Panc1 (cell line): Measurements from ENCODE around the gene DGCR2. TPM values are rescaled to one million over a fixed set of nuclear protein-coding genes. Genes with fewer than 3 reads are reported as not detected.

Experiments used
- ATAC-seq: fragments of 200-7000 bp; cut with Tn5 transposase; 2 replicates; pipeline ENCODE4 v1.9.1; 2020; ENCODE audit warnings: mild to moderate bottlenecking, moderate library complexity
- BruUV-seq: library from RNA; stranded (reverse); fragments of 400-500 nt; replicated peaks from 2 replicates; lab custom pipeline; 2021; lab: Mats Ljungman, UMichigan
- CTCF ChIA-PET: fragments of 300-600 bp; sonication (Branson Sonifier 250); formaldehyde crosslinking; loops from one replicate; lab custom pipeline; 2022; ENCODE audit warnings: antibody characterized with exemption; lab: Charles Lee
- POLR2A ChIA-PET: fragments of 300-600 bp; sonication (Branson Sonifier 250); formaldehyde crosslinking; loops from one replicate; lab custom pipeline; 2022; ENCODE audit warnings: antibody characterized with exemption; lab: Charles Lee
- DNase-seq: peaks from one replicate; pipeline ENCODE4 v3.0.0-alpha.2; 2010; ENCODE audit warnings: low read depth, low spot score
- H3K27ac ChIP-seq: 2 replicates; pipeline ENCODE4 v1.5.1; 2011; ENCODE audit warnings: mild to moderate bottlenecking, low read length, inconsistent platforms
- H3K27me3 ChIP-seq: fragments of 200-500 bp; sonication (Bioruptor generic); 2 replicates; pipeline ENCODE4 v1.6.0; 2014; ENCODE audit warnings: low read length, inconsistent platforms; ENCODE audit not compliant: control insufficient read depth, insufficient read depth
- H3K36me3 ChIP-seq: fragments of 200-500 bp; sonication (Bioruptor generic); 2 replicates; pipeline ENCODE4 v1.5.1; 2014; ENCODE audit warnings: inconsistent platforms, mild to moderate bottlenecking, low read length, moderate library complexity; ENCODE audit not compliant: control insufficient read depth, insufficient read depth
- H3K4me1 ChIP-seq: 2 replicates; pipeline ENCODE4 v1.5.1; 2011; ENCODE audit warnings: inconsistent platforms, mild to moderate bottlenecking, low read length, moderate library complexity; ENCODE audit not compliant: control insufficient read depth, insufficient read depth
- H3K4me3 ChIP-seq, 2 experiments: 2 replicates each; pipeline ENCODE4 v1.5.1; 2011 to 2012; ENCODE audit warnings: low read depth in 2 of 2, low read length in 2 of 2, mild to moderate bottlenecking in 2 of 2, inconsistent platforms in 1 of 2, moderate library complexity in 1 of 2
- H3K9me3 ChIP-seq: fragments of 200-500 bp; sonication (Bioruptor generic); 2 replicates; pipeline ENCODE4 v1.5.1; 2014; ENCODE audit warnings: low read depth, mild to moderate bottlenecking, inconsistent platforms, low read length, moderate library complexity; ENCODE audit not compliant: control insufficient read depth, insufficient read depth
- POLR2AphosphoS5 ChIP-seq: IDR thresholded peaks from 2 replicates; pipeline ENCODE4 v1.6.1; 2012; ENCODE audit warnings: mild to moderate bottlenecking, low read depth, low read length, moderate library complexity
- SIN3A ChIP-seq: IDR thresholded peaks from 2 replicates; pipeline ENCODE4 v1.6.1; 2012; ENCODE audit warnings: low read depth, mild to moderate bottlenecking, low read length, moderate library complexity, borderline replicate concordance; ENCODE audit not compliant: insufficient read depth
- TCF7L2 ChIP-seq: IDR thresholded peaks from 2 replicates; pipeline ENCODE4 v1.6.1; 2011; ENCODE audit warnings: mild to moderate bottlenecking, low read depth, low read length, inconsistent platforms
- in situ Hi-C: cut with HindIII; loops from 2 replicates; pipeline ENCODE4 v1.10.0; 2016; ENCODE audit warnings: low sequenced_read_pairs, low pct_unique_long_range_greater_than_20kb
- intact Hi-C: fragments of 100-400 bp; cut with micrococcal nuclease; formaldehyde crosslinking; loops from one replicate; pipeline ENCODE4 v1.10.0; 2022; ENCODE audit not compliant: unreplicated experiment
- total RNA-seq: library from RNA; stranded (reverse); gene quantifications from one replicate; pipeline ENCODE4 v1.2.1, GENCODE V29; 2021; ENCODE audit not compliant: unreplicated experiment
- TF ChIP-seq, protein P1 (sequence below), 2 experiments: IDR thresholded peaks; 2 replicates each; pipeline ENCODE4 v1.6.1; 2011 to 2012; ENCODE audit warnings: low read depth in 2 of 2, control low read depth in 1 of 2, low read length in 1 of 2, mild to moderate bottlenecking in 1 of 2, moderate library complexity in 1 of 2; ENCODE audit not compliant: insufficient read depth in 1 of 2
- TF ChIP-seq, protein P2 (sequence below): fragments of 450-650 bp; IDR thresholded peaks from 2 replicates; pipeline ENCODE4 v1.5.1; 2017; ENCODE audit warnings: mild to moderate bottlenecking

DGCR2 gene
- total RNA-seq, 1 experiment from 2014 or later, result 35.1 TPM

DNA sequence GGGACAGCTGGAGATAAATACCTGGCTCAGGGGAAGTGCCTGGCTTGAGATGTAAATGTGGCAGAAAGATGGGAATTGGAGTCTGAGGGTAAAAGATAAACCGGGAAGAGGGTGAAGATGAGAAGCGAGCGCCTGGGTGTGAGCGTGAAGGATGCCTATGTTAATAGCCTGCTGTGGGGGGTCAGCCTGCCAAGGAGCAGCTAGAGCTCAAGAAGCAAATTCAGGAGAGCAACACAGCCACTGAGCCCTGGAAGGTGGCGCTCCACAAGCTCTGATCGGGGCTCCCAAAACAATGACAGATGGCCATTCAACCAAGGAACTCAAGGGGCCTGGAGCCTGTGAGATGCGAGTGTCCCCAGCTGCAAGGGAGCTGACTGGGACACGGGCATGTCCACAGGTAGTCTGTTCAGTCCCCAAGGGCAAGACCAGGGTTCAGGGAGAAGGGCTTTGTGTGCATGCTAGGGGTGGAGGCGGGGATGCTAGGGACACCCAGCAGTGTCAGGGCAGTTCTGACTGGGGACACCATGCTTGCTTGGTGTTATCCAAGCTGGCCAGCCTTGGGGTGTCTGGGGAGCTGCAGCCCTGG is 25.1 kb upstream of the DGCR2 start:
- DNase-seq, result no peak
- no peaks in the 10 kb centered on the region for H3K9me3 ChIP-seq
- BruUV-seq, result no TSS peak
- ChIA-PET POLR2A (interaction anchor here (0.5 kb wide), 1 partner anchor 70 kb away, joined by 3 read pairs; no protein-coding TSS in a partner anchor), CTCF (no interaction called here)
- no peak for TF ChIP-seq TCF7L2
- TF ChIP-seq, protein P1, sequence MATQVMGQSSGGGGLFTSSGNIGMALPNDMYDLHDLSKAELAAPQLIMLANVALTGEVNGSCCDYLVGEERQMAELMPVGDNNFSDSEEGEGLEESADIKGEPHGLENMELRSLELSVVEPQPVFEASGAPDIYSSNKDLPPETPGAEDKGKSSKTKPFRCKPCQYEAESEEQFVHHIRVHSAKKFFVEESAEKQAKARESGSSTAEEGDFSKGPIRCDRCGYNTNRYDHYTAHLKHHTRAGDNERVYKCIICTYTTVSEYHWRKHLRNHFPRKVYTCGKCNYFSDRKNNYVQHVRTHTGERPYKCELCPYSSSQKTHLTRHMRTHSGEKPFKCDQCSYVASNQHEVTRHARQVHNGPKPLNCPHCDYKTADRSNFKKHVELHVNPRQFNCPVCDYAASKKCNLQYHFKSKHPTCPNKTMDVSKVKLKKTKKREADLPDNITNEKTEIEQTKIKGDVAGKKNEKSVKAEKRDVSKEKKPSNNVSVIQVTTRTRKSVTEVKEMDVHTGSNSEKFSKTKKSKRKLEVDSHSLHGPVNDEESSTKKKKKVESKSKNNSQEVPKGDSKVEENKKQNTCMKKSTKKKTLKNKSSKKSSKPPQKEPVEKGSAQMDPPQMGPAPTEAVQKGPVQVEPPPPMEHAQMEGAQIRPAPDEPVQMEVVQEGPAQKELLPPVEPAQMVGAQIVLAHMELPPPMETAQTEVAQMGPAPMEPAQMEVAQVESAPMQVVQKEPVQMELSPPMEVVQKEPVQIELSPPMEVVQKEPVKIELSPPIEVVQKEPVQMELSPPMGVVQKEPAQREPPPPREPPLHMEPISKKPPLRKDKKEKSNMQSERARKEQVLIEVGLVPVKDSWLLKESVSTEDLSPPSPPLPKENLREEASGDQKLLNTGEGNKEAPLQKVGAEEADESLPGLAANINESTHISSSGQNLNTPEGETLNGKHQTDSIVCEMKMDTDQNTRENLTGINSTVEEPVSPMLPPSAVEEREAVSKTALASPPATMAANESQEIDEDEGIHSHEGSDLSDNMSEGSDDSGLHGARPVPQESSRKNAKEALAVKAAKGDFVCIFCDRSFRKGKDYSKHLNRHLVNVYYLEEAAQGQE (IDR thresholded peaks at IDR 0.05; ENCODE audit: insufficient read depth in 1 of 2, low read depth in 2 of 2, low read length in 1 of 2), result no peak
- TF ChIP-seq, protein P2, sequence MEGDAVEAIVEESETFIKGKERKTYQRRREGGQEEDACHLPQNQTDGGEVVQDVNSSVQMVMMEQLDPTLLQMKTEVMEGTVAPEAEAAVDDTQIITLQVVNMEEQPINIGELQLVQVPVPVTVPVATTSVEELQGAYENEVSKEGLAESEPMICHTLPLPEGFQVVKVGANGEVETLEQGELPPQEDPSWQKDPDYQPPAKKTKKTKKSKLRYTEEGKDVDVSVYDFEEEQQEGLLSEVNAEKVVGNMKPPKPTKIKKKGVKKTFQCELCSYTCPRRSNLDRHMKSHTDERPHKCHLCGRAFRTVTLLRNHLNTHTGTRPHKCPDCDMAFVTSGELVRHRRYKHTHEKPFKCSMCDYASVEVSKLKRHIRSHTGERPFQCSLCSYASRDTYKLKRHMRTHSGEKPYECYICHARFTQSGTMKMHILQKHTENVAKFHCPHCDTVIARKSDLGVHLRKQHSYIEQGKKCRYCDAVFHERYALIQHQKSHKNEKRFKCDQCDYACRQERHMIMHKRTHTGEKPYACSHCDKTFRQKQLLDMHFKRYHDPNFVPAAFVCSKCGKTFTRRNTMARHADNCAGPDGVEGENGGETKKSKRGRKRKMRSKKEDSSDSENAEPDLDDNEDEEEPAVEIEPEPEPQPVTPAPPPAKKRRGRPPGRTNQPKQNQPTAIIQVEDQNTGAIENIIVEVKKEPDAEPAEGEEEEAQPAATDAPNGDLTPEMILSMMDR, result no peak
- no peak for TF ChIP-seq SIN3A
- TF ChIP-seq POLR2AphosphoS5, result no peak
- H3K36me3 ChIP-seq, result peaks cover 4% of the 10 kb centered on the region; the same call in 1 of the 2 replicates
- intact Hi-C loops, result no loop called here
- no peaks in the 10 kb centered on the region; the same call in 1 of the 2 replicates for H3K27me3 ChIP-seq
- ATAC-seq, result no peak
- no peak overlapping the region for H3K4me3 ChIP-seq
- no peaks in the 10 kb centered on the region for H3K4me1 ChIP-seq
- no peak overlapping the region for H3K27ac ChIP-seq
- in situ Hi-C loops, result no loop called here

DNA sequence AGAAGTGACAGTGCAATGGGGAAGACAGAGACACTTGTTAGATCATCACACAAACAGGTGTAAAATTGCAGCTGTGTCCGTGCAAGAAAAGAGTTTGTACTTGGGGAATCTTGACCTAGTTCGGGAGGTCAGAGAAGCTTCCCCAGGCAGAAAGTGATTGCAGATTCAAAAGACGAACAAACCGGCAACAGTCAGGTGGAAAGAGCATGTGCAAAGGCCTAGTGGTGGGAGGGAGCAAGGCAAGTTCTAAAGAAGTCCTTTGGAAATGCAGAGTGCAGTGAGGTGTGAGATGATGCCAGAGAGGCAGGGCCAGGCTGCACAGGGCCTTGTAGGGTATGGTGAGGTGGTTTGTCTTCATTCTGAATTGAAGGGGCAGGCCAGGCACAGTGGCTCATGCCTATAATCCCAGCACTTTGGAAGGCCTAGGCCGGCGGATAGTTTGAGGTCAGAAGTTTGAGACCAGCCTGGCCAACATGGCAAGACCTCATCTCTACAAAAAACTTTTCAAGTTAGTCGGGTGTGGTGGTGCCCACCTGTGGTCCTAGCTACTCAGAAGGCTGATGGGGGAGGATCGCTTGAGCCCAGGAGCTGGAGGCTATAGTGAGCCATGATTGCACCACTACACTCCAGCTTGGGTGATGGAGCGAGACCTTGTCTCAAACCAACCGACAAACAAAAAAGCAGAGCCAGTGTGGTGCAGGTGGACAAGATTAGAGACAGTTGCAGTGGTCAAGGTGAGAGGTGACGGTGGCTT is 24.2 kb upstream of the DGCR2 start:
- no peak overlapping the region for H3K4me3 ChIP-seq
- in situ Hi-C loops (no loop called here), intact Hi-C loops (no loop called here)
- ChIA-PET POLR2A (interaction anchor here (0.5 kb wide), 1 partner anchor 70 kb away, joined by 3 read pairs; no protein-coding TSS in a partner anchor), CTCF (no interaction called here)
- no peak for ATAC-seq
- H3K9me3 ChIP-seq, result no peaks in the 10 kb centered on the region
- DNase-seq, result no peak
- TF ChIP-seq SIN3A, result no peak
- TF ChIP-seq, protein P1 (IDR thresholded peaks at IDR 0.05; ENCODE audit: insufficient read depth in 1 of 2, low read depth in 2 of 2, low read length in 1 of 2), result no peak
- TF ChIP-seq TCF7L2, result no peak
- no peak for TF ChIP-seq POLR2AphosphoS5
- TF ChIP-seq, protein P2, result no peak
- H3K4me1 ChIP-seq, result no peaks in the 10 kb centered on the region
- H3K27ac ChIP-seq, result no peak overlapping the region
- peaks cover 4% of the 10 kb centered on the region; the same call in 1 of the 2 replicates for H3K36me3 ChIP-seq
- no TSS peak for BruUV-seq
- no peaks in the 10 kb centered on the region; the same call in 1 of the 2 replicates for H3K27me3 ChIP-seq
